GM12873 (cell line): ENCODE data around the gene EPX.

ENCODE experiments used
- CTCF ChIP-seq: IDR thresholded peaks from 2 replicates; pipeline ENCODE4 v1.5.1; 2012; ENCODE audit warnings: low read depth, mild to moderate bottlenecking, moderate library complexity, low read length, control low read depth; ENCODE audit not compliant: insufficient read depth; ENCODE audit errors: missing control alignments

Gene EPX

GRCh38 chr17:58192612-58193011 lies at the start of gene EPX:
Gene EPX, plus strand, starts transcription at chr17:58192726. Its CDS starts 121 bp downstream, at chr17:58192847.
- no peak for TF ChIP-seq CTCF

GRCh38 chr17:58144801-58145200 lies 47.7 kb upstream of the EPX start:
- TF ChIP-seq CTCF, result no peak

- TF ChIP-seq CTCF, result no peak
Observed at GRCh38 chr17:58147930-58148434, 44.5 kb upstream of the EPX start, which contains the start of gene OR4D1. Gene OR4D1, plus strand, starts transcription at chr17:58148384. Its CDS starts 6,770 bp downstream, at chr17:58155154.

- TF ChIP-seq CTCF, result no peak
Observed at GRCh38 chr17:58148609-58149008, 43.9 kb upstream of the EPX start.

GRCh38 chr17:58150394-58150793 lies 42.1 kb upstream of the EPX start:
- no peak for TF ChIP-seq CTCF

- no peak for TF ChIP-seq CTCF
Observed at GRCh38 chr17:58153046-58153445, 39.5 kb upstream of the EPX start.

- TF ChIP-seq CTCF, result no peak
Observed at GRCh38 chr17:58153671-58154070, 38.9 kb upstream of the EPX start.
